ENCODE results near the gene MRPL20. TPM values are rescaled to one million over a fixed set of nuclear protein-coding genes. Genes with fewer than 3 reads are reported as not detected.
"Not testable (repeated sequence)": the region's sequence is repeated elsewhere in the genome, so short reads cannot be mapped to it uniquely, and the experiment has no call there.

Gene MRPL20
- total RNA-seq, 1 donor: 53.9 TPM

DNA sequence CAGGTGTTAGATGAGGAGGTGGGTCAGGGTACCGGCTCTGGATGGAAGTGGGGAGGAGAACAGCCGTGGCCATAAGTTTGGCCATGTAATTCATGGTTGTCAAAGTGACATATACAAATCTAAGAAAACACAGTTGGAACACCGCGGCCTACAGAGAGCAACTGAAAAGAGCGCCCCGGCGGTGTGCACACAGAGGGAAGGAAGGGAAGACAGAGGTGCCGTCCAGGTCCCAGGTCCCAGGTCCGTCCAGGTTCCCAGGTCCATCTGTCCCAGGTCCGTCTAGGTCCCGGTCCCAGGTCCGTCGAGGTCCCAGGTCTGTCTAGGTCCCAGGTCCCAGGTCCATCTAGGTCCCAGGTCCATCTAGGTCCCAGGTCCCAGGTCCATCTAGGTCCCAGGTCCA, 4.5 kb upstream of the MRPL20 start:
- H4K20me1 ChIP-seq (ENCODE audit: insufficient read depth, low read length): peaks cover 17% of the 10 kb centered on the region
- TF ChIP-seq, protein P1, sequence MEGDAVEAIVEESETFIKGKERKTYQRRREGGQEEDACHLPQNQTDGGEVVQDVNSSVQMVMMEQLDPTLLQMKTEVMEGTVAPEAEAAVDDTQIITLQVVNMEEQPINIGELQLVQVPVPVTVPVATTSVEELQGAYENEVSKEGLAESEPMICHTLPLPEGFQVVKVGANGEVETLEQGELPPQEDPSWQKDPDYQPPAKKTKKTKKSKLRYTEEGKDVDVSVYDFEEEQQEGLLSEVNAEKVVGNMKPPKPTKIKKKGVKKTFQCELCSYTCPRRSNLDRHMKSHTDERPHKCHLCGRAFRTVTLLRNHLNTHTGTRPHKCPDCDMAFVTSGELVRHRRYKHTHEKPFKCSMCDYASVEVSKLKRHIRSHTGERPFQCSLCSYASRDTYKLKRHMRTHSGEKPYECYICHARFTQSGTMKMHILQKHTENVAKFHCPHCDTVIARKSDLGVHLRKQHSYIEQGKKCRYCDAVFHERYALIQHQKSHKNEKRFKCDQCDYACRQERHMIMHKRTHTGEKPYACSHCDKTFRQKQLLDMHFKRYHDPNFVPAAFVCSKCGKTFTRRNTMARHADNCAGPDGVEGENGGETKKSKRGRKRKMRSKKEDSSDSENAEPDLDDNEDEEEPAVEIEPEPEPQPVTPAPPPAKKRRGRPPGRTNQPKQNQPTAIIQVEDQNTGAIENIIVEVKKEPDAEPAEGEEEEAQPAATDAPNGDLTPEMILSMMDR (IDR thresholded peaks at IDR 0.05; ENCODE audit: extremely low read depth, low read depth, low read length): no peak
- H3K9me3 ChIP-seq (ENCODE audit: low read depth, low read length): no peaks in the 10 kb centered on the region
- no peak overlapping the region for H3K27ac ChIP-seq (ENCODE audit: low read depth, low read length)
- no peak overlapping the region for H3K4me2 ChIP-seq (ENCODE audit: insufficient read depth, low read length)
- no peak for DNase-seq (ENCODE audit: insufficient read length, low spot score, missing footprints)
- H3K4me1 ChIP-seq (ENCODE audit: insufficient read depth, low read length): peaks cover 8% of the 10 kb centered on the region
- no peaks in the 10 kb centered on the region for H3K27me3 ChIP-seq (ENCODE audit: insufficient read depth, low read length)
- no peak overlapping the region for H2AFZ ChIP-seq (ENCODE audit: low read length)
- H3K4me3 ChIP-seq (ENCODE audit: insufficient read depth, low read length): no peak overlapping the region
- H3K79me2 ChIP-seq (ENCODE audit: insufficient read depth, low read length): peaks cover 30% of the 10 kb centered on the region
- no peaks in the 10 kb centered on the region for H3K36me3 ChIP-seq (ENCODE audit: insufficient read depth, low read length)

DNA sequence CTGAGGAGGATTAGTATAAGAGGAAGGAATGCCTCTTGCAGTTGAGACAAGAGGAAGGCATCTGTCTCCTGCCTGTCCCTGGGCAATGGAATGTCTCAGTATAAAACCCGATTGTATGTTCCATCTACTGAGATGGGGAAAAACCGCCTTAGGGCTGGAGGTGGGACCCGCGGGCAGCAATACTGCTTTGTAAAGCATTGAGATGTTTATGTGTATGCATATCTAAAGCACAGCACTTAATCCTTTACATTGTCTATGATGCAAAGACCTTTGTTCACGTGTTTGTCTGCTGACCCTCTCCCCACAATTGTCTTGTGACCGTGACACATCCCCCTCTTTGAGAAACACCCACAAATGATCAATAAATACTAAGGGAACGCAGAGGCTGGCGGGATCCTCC, 3.1 kb upstream of the MRPL20 start:
- Histone ChIP-seq H4K20me1 (ENCODE audit: insufficient read depth, low read length) (peaks cover 17% of the 10 kb centered on the region), H3K79me2 (ENCODE audit: insufficient read depth, low read length) (peaks cover 43% of the 10 kb centered on the region), H3K4me1 (ENCODE audit: insufficient read depth, low read length) (peaks cover 15% of the 10 kb centered on the region)
- not testable (repeated sequence) for H3K27ac ChIP-seq (ENCODE audit: low read depth, low read length); H2AFZ ChIP-seq (ENCODE audit: low read length); H3K4me2 ChIP-seq (ENCODE audit: insufficient read depth, low read length); H3K36me3 ChIP-seq (ENCODE audit: insufficient read depth, low read length); H3K27me3 ChIP-seq (ENCODE audit: insufficient read depth, low read length); DNase-seq (ENCODE audit: insufficient read length, low spot score, missing footprints); H3K4me3 ChIP-seq (ENCODE audit: insufficient read depth, low read length); H3K9me3 ChIP-seq (ENCODE audit: low read depth, low read length)

DNA sequence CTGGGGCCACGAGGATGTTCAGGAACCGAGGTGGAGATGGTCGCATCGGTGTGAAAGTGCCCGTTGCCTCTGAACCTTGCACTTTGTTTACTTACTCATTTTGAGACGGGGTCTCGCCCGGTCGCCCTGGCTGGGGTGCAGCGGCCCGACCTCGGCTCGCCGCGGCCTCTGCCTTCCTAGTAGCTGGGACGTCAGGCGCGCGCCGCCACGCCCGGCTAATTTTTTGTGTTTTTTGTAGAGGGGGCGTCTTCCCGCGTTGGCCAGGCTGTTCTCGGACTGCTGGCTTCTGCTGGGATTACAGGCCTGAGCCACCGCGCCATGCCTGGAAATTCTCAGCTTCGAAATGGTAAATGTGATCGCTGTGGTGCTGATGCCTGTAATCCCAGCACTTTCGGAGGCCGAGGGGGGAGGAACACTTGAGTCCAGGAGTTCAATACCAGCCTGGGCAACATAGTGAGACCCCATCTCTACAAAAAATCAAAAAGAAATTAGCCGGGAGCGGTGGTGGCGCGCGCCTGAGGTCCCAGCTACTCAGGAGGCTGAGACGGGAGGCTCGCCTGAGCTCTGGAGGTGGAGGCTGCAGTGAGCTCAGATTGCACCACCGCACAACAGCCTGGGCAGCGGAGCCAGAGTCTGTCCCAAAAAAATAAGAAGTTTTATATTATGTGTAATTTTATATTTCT, 684 bp upstream of the MRPL20 start:
- Histone ChIP-seq H3K4me1 (ENCODE audit: insufficient read depth, low read length) (peaks cover 17% of the 10 kb centered on the region), H3K79me2 (ENCODE audit: insufficient read depth, low read length) (peaks cover 57% of the 10 kb centered on the region), H2AFZ (ENCODE audit: low read length) (peak overlapping the region; percentile 83), H3K27ac (ENCODE audit: low read depth, low read length) (peak overlapping the region; percentile 76), H3K9me3 (ENCODE audit: low read depth, low read length) (no peaks in the 10 kb centered on the region), H4K20me1 (ENCODE audit: insufficient read depth, low read length) (peaks cover 17% of the 10 kb centered on the region), H3K36me3 (ENCODE audit: insufficient read depth, low read length) (peaks cover 26% of the 10 kb centered on the region), H3K4me3 (ENCODE audit: insufficient read depth, low read length) (peak overlapping the region; percentile 98), H3K4me2 (ENCODE audit: insufficient read depth, low read length) (peak overlapping the region; percentile 92), H3K27me3 (ENCODE audit: insufficient read depth, low read length) (no peaks in the 10 kb centered on the region)
- DNase-seq (ENCODE audit: insufficient read length, low spot score, missing footprints): peak; percentile 95
- TF ChIP-seq, protein P1 (IDR thresholded peaks at IDR 0.05; ENCODE audit: extremely low read depth, low read depth, low read length): no peak

DNA sequence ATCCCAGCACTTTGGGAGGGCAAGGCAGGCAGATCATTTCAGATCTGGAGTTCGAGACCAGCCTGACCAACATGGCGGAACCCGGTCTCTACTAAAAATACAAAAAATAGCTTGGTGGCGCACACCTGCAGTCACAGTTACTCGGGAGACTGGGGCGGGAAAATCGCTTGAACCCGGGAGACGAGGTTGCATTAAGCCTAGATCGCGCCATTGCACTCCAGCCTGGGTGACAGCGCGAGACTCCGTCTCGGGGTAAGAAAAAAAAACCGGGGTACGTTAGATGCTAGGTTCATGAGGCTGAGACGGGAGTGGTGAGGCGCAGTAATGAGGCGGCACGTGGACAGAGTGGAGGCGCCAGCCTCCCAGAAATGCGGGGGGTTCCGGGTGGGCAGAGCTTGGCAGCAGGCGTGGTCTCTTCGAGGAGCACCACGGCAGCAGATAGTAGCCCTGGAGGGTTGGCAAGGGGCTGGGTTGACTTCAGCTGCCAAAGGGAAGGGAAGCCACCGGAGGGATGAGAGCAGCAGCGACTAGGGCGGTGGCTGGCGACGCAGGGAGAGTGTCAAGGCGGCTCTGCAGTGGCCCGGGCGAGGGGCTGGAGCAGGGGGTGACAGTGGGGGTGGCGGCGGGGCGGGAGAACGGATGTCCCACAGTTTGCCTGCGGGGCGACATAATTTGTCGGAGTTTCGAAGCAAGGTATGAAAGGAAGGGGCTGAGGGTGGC, 832 bp downstream of the MRPL20 start:
- Histone ChIP-seq H3K27me3 (ENCODE audit: insufficient read depth, low read length) (no peaks in the 10 kb centered on the region), H2AFZ (ENCODE audit: low read length) (peak overlapping the region; percentile 88), H4K20me1 (ENCODE audit: insufficient read depth, low read length) (peaks cover 27% of the 10 kb centered on the region), H3K4me2 (ENCODE audit: insufficient read depth, low read length) (peak overlapping the region; percentile 92), H3K79me2 (ENCODE audit: insufficient read depth, low read length) (peaks cover 70% of the 10 kb centered on the region), H3K4me3 (ENCODE audit: insufficient read depth, low read length) (peak overlapping the region; percentile 98), H3K27ac (ENCODE audit: low read depth, low read length) (peak overlapping the region; percentile 76), H3K9me3 (ENCODE audit: low read depth, low read length) (no peaks in the 10 kb centered on the region), H3K4me1 (ENCODE audit: insufficient read depth, low read length) (peaks cover 18% of the 10 kb centered on the region), H3K36me3 (ENCODE audit: insufficient read depth, low read length) (peaks cover 37% of the 10 kb centered on the region)
- TF ChIP-seq, protein P1 (IDR thresholded peaks at IDR 0.05; ENCODE audit: extremely low read depth, low read depth, low read length): no peak
- peak; percentile 86 for DNase-seq (ENCODE audit: insufficient read length, low spot score, missing footprints)
